Panc1 (cell line): Measurements from ENCODE around the gene FIBCD1. TPM values are rescaled to one million over a fixed set of nuclear protein-coding genes. Genes with fewer than 3 reads are reported as not detected.

Source experiments
- ATAC-seq: fragments of 200-7000 bp; cut with Tn5 transposase; 2 replicates; pipeline ENCODE4 v1.9.1; 2020; ENCODE audit warnings: mild to moderate bottlenecking, moderate library complexity
- BruUV-seq: library from RNA; stranded (reverse); fragments of 400-500 nt; replicated peaks from 2 replicates; lab custom pipeline; 2021; lab: Mats Ljungman, UMichigan
- CTCF ChIA-PET: fragments of 300-600 bp; sonication (Branson Sonifier 250); formaldehyde crosslinking; loops from one replicate; lab custom pipeline; 2022; ENCODE audit warnings: antibody characterized with exemption; lab: Charles Lee
- POLR2A ChIA-PET: fragments of 300-600 bp; sonication (Branson Sonifier 250); formaldehyde crosslinking; loops from one replicate; lab custom pipeline; 2022; ENCODE audit warnings: antibody characterized with exemption; lab: Charles Lee
- DNase-seq: peaks from one replicate; pipeline ENCODE4 v3.0.0-alpha.2; 2010; ENCODE audit warnings: low read depth, low spot score
- H3K27ac ChIP-seq: 2 replicates; pipeline ENCODE4 v1.5.1; 2011; ENCODE audit warnings: mild to moderate bottlenecking, low read length, inconsistent platforms
- H3K27me3 ChIP-seq: fragments of 200-500 bp; sonication (Bioruptor generic); 2 replicates; pipeline ENCODE4 v1.6.0; 2014; ENCODE audit warnings: low read length, inconsistent platforms; ENCODE audit not compliant: control insufficient read depth, insufficient read depth
- H3K36me3 ChIP-seq: fragments of 200-500 bp; sonication (Bioruptor generic); 2 replicates; pipeline ENCODE4 v1.5.1; 2014; ENCODE audit warnings: inconsistent platforms, mild to moderate bottlenecking, low read length, moderate library complexity; ENCODE audit not compliant: control insufficient read depth, insufficient read depth
- H3K4me1 ChIP-seq: 2 replicates; pipeline ENCODE4 v1.5.1; 2011; ENCODE audit warnings: inconsistent platforms, mild to moderate bottlenecking, low read length, moderate library complexity; ENCODE audit not compliant: control insufficient read depth, insufficient read depth
- H3K4me3 ChIP-seq, 2 experiments: 2 replicates each; pipeline ENCODE4 v1.5.1; 2011 to 2012; ENCODE audit warnings: low read depth in 2 of 2, low read length in 2 of 2, mild to moderate bottlenecking in 2 of 2, inconsistent platforms in 1 of 2, moderate library complexity in 1 of 2
- H3K9me3 ChIP-seq: fragments of 200-500 bp; sonication (Bioruptor generic); 2 replicates; pipeline ENCODE4 v1.5.1; 2014; ENCODE audit warnings: low read depth, mild to moderate bottlenecking, inconsistent platforms, low read length, moderate library complexity; ENCODE audit not compliant: control insufficient read depth, insufficient read depth
- POLR2AphosphoS5 ChIP-seq: IDR thresholded peaks from 2 replicates; pipeline ENCODE4 v1.6.1; 2012; ENCODE audit warnings: mild to moderate bottlenecking, low read depth, low read length, moderate library complexity
- SIN3A ChIP-seq: IDR thresholded peaks from 2 replicates; pipeline ENCODE4 v1.6.1; 2012; ENCODE audit warnings: low read depth, mild to moderate bottlenecking, low read length, moderate library complexity, borderline replicate concordance; ENCODE audit not compliant: insufficient read depth
- TCF7L2 ChIP-seq: IDR thresholded peaks from 2 replicates; pipeline ENCODE4 v1.6.1; 2011; ENCODE audit warnings: mild to moderate bottlenecking, low read depth, low read length, inconsistent platforms
- in situ Hi-C: cut with HindIII; loops from 2 replicates; pipeline ENCODE4 v1.10.0; 2016; ENCODE audit warnings: low sequenced_read_pairs, low pct_unique_long_range_greater_than_20kb
- intact Hi-C: fragments of 100-400 bp; cut with micrococcal nuclease; formaldehyde crosslinking; loops from one replicate; pipeline ENCODE4 v1.10.0; 2022; ENCODE audit not compliant: unreplicated experiment
- total RNA-seq: library from RNA; stranded (reverse); gene quantifications from one replicate; pipeline ENCODE4 v1.2.1, GENCODE V29; 2021; ENCODE audit not compliant: unreplicated experiment
- TF ChIP-seq, protein P1 (sequence below): fragments of 450-650 bp; IDR thresholded peaks from 2 replicates; pipeline ENCODE4 v1.5.1; 2017; ENCODE audit warnings: mild to moderate bottlenecking
- TF ChIP-seq, protein P2 (sequence below), 2 experiments: IDR thresholded peaks; 2 replicates each; pipeline ENCODE4 v1.6.1; 2011 to 2012; ENCODE audit warnings: low read depth in 2 of 2, control low read depth in 1 of 2, low read length in 1 of 2, mild to moderate bottlenecking in 1 of 2, moderate library complexity in 1 of 2; ENCODE audit not compliant: insufficient read depth in 1 of 2

FIBCD1 gene
- total RNA-seq, 1 experiment from 2014 or later = 16.3 TPM

DNA sequence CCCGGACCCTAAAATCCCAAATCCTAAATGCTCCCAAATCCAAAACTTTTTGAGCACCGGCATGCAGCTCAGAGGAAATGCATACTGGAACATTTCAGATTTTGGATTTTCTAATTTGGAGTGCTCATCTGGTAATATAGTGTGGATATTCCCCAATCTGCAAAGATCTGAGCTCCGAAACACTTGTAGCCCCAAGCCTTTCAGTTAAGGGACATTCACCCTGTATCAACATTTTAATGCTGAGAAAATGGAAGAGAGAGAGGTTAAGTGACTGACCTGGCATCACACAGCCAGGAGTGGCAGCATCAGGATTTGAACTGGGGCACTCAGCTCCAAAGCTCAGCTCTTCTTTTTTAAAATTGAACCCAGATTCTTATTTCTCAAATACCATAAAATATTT is 73.1 kb downstream of the FIBCD1 start:
- Histone ChIP-seq H3K4me3 (no peak overlapping the region), H3K4me1 (peaks cover 4% of the 10 kb centered on the region), H3K27ac (no peak overlapping the region), H3K36me3 (no peaks in the 10 kb centered on the region), H3K27me3 (no peaks in the 10 kb centered on the region), H3K9me3 (no peaks in the 10 kb centered on the region)
- BruUV-seq = no TSS peak
- no peak for TF ChIP-seq POLR2AphosphoS5
- TF ChIP-seq, protein P1, sequence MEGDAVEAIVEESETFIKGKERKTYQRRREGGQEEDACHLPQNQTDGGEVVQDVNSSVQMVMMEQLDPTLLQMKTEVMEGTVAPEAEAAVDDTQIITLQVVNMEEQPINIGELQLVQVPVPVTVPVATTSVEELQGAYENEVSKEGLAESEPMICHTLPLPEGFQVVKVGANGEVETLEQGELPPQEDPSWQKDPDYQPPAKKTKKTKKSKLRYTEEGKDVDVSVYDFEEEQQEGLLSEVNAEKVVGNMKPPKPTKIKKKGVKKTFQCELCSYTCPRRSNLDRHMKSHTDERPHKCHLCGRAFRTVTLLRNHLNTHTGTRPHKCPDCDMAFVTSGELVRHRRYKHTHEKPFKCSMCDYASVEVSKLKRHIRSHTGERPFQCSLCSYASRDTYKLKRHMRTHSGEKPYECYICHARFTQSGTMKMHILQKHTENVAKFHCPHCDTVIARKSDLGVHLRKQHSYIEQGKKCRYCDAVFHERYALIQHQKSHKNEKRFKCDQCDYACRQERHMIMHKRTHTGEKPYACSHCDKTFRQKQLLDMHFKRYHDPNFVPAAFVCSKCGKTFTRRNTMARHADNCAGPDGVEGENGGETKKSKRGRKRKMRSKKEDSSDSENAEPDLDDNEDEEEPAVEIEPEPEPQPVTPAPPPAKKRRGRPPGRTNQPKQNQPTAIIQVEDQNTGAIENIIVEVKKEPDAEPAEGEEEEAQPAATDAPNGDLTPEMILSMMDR = no peak
- TF ChIP-seq, protein P2, sequence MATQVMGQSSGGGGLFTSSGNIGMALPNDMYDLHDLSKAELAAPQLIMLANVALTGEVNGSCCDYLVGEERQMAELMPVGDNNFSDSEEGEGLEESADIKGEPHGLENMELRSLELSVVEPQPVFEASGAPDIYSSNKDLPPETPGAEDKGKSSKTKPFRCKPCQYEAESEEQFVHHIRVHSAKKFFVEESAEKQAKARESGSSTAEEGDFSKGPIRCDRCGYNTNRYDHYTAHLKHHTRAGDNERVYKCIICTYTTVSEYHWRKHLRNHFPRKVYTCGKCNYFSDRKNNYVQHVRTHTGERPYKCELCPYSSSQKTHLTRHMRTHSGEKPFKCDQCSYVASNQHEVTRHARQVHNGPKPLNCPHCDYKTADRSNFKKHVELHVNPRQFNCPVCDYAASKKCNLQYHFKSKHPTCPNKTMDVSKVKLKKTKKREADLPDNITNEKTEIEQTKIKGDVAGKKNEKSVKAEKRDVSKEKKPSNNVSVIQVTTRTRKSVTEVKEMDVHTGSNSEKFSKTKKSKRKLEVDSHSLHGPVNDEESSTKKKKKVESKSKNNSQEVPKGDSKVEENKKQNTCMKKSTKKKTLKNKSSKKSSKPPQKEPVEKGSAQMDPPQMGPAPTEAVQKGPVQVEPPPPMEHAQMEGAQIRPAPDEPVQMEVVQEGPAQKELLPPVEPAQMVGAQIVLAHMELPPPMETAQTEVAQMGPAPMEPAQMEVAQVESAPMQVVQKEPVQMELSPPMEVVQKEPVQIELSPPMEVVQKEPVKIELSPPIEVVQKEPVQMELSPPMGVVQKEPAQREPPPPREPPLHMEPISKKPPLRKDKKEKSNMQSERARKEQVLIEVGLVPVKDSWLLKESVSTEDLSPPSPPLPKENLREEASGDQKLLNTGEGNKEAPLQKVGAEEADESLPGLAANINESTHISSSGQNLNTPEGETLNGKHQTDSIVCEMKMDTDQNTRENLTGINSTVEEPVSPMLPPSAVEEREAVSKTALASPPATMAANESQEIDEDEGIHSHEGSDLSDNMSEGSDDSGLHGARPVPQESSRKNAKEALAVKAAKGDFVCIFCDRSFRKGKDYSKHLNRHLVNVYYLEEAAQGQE (IDR thresholded peaks at IDR 0.05; ENCODE audit: insufficient read depth in 1 of 2, low read depth in 2 of 2, low read length in 1 of 2) = no peak
- no peak for TF ChIP-seq TCF7L2
- no peak for TF ChIP-seq SIN3A
- DNase-seq (no peak), ATAC-seq (no peak)
- intact Hi-C loops (loop anchor here (5.0 kb wide), 1 partner anchor 159 kb away; no protein-coding TSS in a partner anchor), in situ Hi-C loops (no loop called here)
- ChIA-PET CTCF (interaction anchor here (0.6 to 1.4 kb wide), 6 partner anchors 12 to 173 kb away, joined by 3 to 10 read pairs (median 4); no protein-coding TSS in a partner anchor), POLR2A (no interaction called here)

DNA sequence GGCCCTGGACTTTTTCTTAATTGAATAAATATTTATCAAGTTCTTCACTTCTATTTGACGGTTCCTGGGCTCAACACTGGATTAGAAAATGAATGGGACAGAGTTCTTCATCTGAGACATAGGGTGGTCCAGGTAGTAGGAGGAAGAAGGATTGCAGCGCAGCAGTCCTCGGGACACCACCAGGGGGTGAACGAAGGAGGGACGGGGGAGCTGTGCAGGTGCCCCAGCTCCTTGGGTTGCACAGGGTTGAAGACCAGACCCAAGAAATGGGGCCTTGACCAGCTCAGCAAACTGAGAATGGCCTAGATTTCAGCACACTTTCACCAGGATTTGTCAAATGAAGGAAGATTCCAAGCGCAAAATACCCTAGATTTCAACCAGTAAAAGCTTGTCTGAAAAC is 74.5 kb downstream of the FIBCD1 start:
- Histone ChIP-seq H3K9me3 (no peaks in the 10 kb centered on the region), H3K27ac (no peak overlapping the region), H3K4me1 (peaks cover 8% of the 10 kb centered on the region), H3K27me3 (no peaks in the 10 kb centered on the region), H3K4me3 (no peak overlapping the region), H3K36me3 (no peaks in the 10 kb centered on the region)
- no peak for ATAC-seq
- intact Hi-C loops (no loop called here), in situ Hi-C loops (no loop called here)
- no TSS peak for BruUV-seq
- ChIA-PET CTCF (no interaction called here), POLR2A (no interaction called here)
- no peak for DNase-seq
- TF ChIP-seq TCF7L2 (no peak), POLR2AphosphoS5 (no peak), SIN3A (no peak)
- TF ChIP-seq, protein P1 = no peak
- TF ChIP-seq, protein P2 (IDR thresholded peaks at IDR 0.05; ENCODE audit: insufficient read depth in 1 of 2, low read depth in 2 of 2, low read length in 1 of 2) = no peak
